ENCODE data around the gene SLC25A39.
A peak's percentile ranks its signal among the peaks of the same experiment; 100 is the strongest.

Gene SLC25A39

GRCh38 chr17:44323359-44324091 is 1.1 kb downstream of the SLC25A39 start:
- DNase-seq (ENCODE audit: low spot score in 2 of 2) (no peak), ATAC-seq (replicated peaks; ENCODE audit: extremely low read depth, poor library complexity, severe bottlenecking) (no peak)
- H3K27ac Mint-ChIP-seq (ENCODE audit: low read depth): peak overlapping the region; percentile 32
- H3K27me3 Mint-ChIP-seq: no peaks in the 10 kb centered on the region
- peaks cover 23% of the 10 kb centered on the region for H3K4me1 Mint-ChIP-seq
- H3K4me3 Mint-ChIP-seq: peak overlapping the region; percentile 87
- H3K36me3 Mint-ChIP-seq (ENCODE audit: insufficient read depth): peaks cover 30% of the 10 kb centered on the region
- no peaks in the 10 kb centered on the region for H3K9me3 Mint-ChIP-seq

- H3K4me1 Mint-ChIP-seq: peaks cover 26% of the 10 kb centered on the region
- ATAC-seq (replicated peaks; ENCODE audit: extremely low read depth, poor library complexity, severe bottlenecking) (no peak), DNase-seq (ENCODE audit: low spot score in 2 of 2) (no peak)
- peaks cover 6% of the 10 kb centered on the region for H3K27me3 Mint-ChIP-seq
- no peak overlapping the region for H3K27ac Mint-ChIP-seq (ENCODE audit: low read depth)
- H3K4me3 Mint-ChIP-seq: peak overlapping the region; percentile 32
- no peaks in the 10 kb centered on the region for H3K9me3 Mint-ChIP-seq
- H3K36me3 Mint-ChIP-seq (ENCODE audit: insufficient read depth): peaks cover 30% of the 10 kb centered on the region
Measured at GRCh38 chr17:44322236-44322895, 2.3 kb downstream of the SLC25A39 start.

- Mint-ChIP-seq H3K4me1 (peaks cover 23% of the 10 kb centered on the region), H3K27ac (ENCODE audit: low read depth) (no peak overlapping the region), H3K4me3 (no peak overlapping the region), H3K36me3 (ENCODE audit: insufficient read depth) (peaks cover 32% of the 10 kb centered on the region), H3K9me3 (no peaks in the 10 kb centered on the region), H3K27me3 (peaks cover 15% of the 10 kb centered on the region)
- no peak for DNase-seq (ENCODE audit: low spot score in 2 of 2)
- no peak for ATAC-seq (replicated peaks; ENCODE audit: extremely low read depth, poor library complexity, severe bottlenecking)
Measured at GRCh38 chr17:44321246-44322120, 3.1 kb downstream of the SLC25A39 start.

- Mint-ChIP-seq H3K27ac (ENCODE audit: low read depth) (no peak overlapping the region), H3K9me3 (no peaks in the 10 kb centered on the region), H3K36me3 (ENCODE audit: insufficient read depth) (peaks cover 27% of the 10 kb centered on the region), H3K27me3 (peaks cover 28% of the 10 kb centered on the region), H3K4me3 (no peak overlapping the region), H3K4me1 (peaks cover 34% of the 10 kb centered on the region)
- DNase-seq (ENCODE audit: low spot score in 2 of 2) (no peak), ATAC-seq (replicated peaks; ENCODE audit: extremely low read depth, poor library complexity, severe bottlenecking) (no peak)
Measured at GRCh38 chr17:44320066-44320465, 4.6 kb downstream of the SLC25A39 start.

- Mint-ChIP-seq H3K36me3 (ENCODE audit: insufficient read depth) (peaks cover 21% of the 10 kb centered on the region), H3K4me3 (no peak overlapping the region), H3K27ac (ENCODE audit: low read depth) (no peak overlapping the region), H3K9me3 (no peaks in the 10 kb centered on the region), H3K27me3 (peaks cover 41% of the 10 kb centered on the region), H3K4me1 (peaks cover 28% of the 10 kb centered on the region)
- ATAC-seq (replicated peaks; ENCODE audit: extremely low read depth, poor library complexity, severe bottlenecking) (no peak), DNase-seq (ENCODE audit: low spot score in 2 of 2) (no peak)
Measured at GRCh38 chr17:44318077-44318892, 6.3 kb downstream of the SLC25A39 start.

GRCh38 chr17:44317545-44317944 is 7.1 kb downstream of the SLC25A39 start:
- peaks cover 28% of the 10 kb centered on the region for H3K4me1 Mint-ChIP-seq
- H3K27ac Mint-ChIP-seq (ENCODE audit: low read depth): no peak overlapping the region
- DNase-seq (ENCODE audit: low spot score in 2 of 2): no peak
- H3K27me3 Mint-ChIP-seq: peaks cover 48% of the 10 kb centered on the region
- H3K9me3 Mint-ChIP-seq: no peaks in the 10 kb centered on the region
- no peak overlapping the region for H3K4me3 Mint-ChIP-seq
- peaks cover 21% of the 10 kb centered on the region for H3K36me3 Mint-ChIP-seq (ENCODE audit: insufficient read depth)
- ATAC-seq (replicated peaks; ENCODE audit: extremely low read depth, poor library complexity, severe bottlenecking): no peak

GRCh38 chr17:44315760-44316731 is 8.6 kb downstream of the SLC25A39 start:
- Mint-ChIP-seq H3K9me3 (no peaks in the 10 kb centered on the region), H3K27me3 (peaks cover 48% of the 10 kb centered on the region), H3K4me1 (peaks cover 16% of the 10 kb centered on the region), H3K36me3 (ENCODE audit: insufficient read depth) (peaks cover 16% of the 10 kb centered on the region), H3K4me3 (peak overlapping the region; percentile 66), H3K27ac (ENCODE audit: low read depth) (no peak overlapping the region)
- DNase-seq (ENCODE audit: low spot score in 2 of 2) (no peak), ATAC-seq (replicated peaks; ENCODE audit: extremely low read depth, poor library complexity, severe bottlenecking) (no peak)

GRCh38 chr17:44314869-44315661 is 9.6 kb downstream of the SLC25A39 start:
- Mint-ChIP-seq H3K36me3 (ENCODE audit: insufficient read depth) (peaks cover 14% of the 10 kb centered on the region), H3K4me3 (peak overlapping the region; percentile 66)
- no peak for ATAC-seq (replicated peaks; ENCODE audit: extremely low read depth, poor library complexity, severe bottlenecking)

GRCh38 chr17:44314524-44314868 is 10.1 kb downstream of the SLC25A39 start:
- peaks cover 22% of the 10 kb centered on the region for H3K4me1 Mint-ChIP-seq
- ATAC-seq (replicated peaks; ENCODE audit: extremely low read depth, poor library complexity, severe bottlenecking): no peak
- H3K36me3 Mint-ChIP-seq (ENCODE audit: insufficient read depth): peaks cover 10% of the 10 kb centered on the region
- no peak for DNase-seq (ENCODE audit: low spot score in 2 of 2)
- peak overlapping the region; percentile 66 for H3K4me3 Mint-ChIP-seq
- no peak overlapping the region for H3K27ac Mint-ChIP-seq (ENCODE audit: low read depth)
- H3K9me3 Mint-ChIP-seq: no peaks in the 10 kb centered on the region
- peaks cover 48% of the 10 kb centered on the region for H3K27me3 Mint-ChIP-seq

More at GRCh38 chr17:44314869-44315661, 9.6 kb downstream of the SLC25A39 start:
- H3K27me3 Mint-ChIP-seq: peaks cover 48% of the 10 kb centered on the region
- no peaks in the 10 kb centered on the region for H3K9me3 Mint-ChIP-seq
- no peak for DNase-seq (ENCODE audit: low spot score in 2 of 2)
- no peak overlapping the region for H3K27ac Mint-ChIP-seq (ENCODE audit: low read depth)
- peaks cover 17% of the 10 kb centered on the region for H3K4me1 Mint-ChIP-seq

GRCh38 chr17:44314031-44314430 is 10.6 kb downstream of the SLC25A39 start:
- no peak for ATAC-seq (replicated peaks; ENCODE audit: extremely low read depth, poor library complexity, severe bottlenecking)
- peak overlapping the region; percentile 66 for H3K4me3 Mint-ChIP-seq
- no peak overlapping the region for H3K27ac Mint-ChIP-seq (ENCODE audit: low read depth)
- peaks cover 48% of the 10 kb centered on the region for H3K27me3 Mint-ChIP-seq
- H3K4me1 Mint-ChIP-seq: peaks cover 23% of the 10 kb centered on the region
- H3K36me3 Mint-ChIP-seq (ENCODE audit: insufficient read depth): peaks cover 7% of the 10 kb centered on the region
- no peak for DNase-seq (ENCODE audit: low spot score in 2 of 2)
- H3K9me3 Mint-ChIP-seq: no peaks in the 10 kb centered on the region
